ENCODE measurements around the gene RALGPS1.

DNA sequence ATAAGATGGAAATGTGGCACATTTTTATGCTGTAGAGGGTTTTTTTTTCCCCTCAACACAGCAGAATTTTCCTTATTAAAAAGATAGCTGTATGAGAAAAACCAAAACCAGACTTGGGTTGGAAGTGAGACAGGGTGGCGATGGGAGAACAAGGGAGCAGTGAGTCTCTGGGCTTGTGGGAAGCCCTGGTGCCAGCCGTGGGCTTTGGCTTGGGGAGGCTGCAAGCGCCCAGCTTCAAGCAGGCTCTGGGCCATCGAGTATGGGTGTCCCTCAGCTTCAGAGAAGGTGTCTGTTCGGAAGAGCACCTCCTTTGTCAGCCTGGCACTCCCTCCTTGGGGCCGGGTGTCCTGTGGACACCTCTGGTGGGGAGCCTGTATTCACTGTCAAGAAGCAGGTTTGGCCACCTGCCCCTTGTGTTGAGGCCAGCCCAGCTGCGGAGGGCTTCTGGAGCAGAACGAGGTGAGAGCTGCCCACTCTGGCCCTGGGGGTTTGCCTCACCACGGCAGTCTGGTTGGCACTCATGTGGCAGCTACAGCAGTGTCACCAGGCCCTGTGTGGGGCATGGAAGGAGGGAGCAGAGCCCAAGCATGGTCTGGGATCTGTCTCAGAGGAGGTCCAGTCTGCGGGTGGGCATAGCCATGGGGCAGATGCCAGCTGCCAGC is 245.5 kb downstream of the RALGPS1 start:
- TF ChIP-seq, protein P1, sequence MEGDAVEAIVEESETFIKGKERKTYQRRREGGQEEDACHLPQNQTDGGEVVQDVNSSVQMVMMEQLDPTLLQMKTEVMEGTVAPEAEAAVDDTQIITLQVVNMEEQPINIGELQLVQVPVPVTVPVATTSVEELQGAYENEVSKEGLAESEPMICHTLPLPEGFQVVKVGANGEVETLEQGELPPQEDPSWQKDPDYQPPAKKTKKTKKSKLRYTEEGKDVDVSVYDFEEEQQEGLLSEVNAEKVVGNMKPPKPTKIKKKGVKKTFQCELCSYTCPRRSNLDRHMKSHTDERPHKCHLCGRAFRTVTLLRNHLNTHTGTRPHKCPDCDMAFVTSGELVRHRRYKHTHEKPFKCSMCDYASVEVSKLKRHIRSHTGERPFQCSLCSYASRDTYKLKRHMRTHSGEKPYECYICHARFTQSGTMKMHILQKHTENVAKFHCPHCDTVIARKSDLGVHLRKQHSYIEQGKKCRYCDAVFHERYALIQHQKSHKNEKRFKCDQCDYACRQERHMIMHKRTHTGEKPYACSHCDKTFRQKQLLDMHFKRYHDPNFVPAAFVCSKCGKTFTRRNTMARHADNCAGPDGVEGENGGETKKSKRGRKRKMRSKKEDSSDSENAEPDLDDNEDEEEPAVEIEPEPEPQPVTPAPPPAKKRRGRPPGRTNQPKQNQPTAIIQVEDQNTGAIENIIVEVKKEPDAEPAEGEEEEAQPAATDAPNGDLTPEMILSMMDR (IDR thresholded peaks at IDR 0.05) = no peak
- TF ChIP-seq EZH2 (IDR thresholded peaks at IDR 0.05) (no peak), EZH2phosphoT487 (IDR thresholded peaks at IDR 0.05) (no peak)
